ENCODE results near the gene SSU72.
"Not testable (repeated sequence)": the region's sequence is repeated elsewhere in the genome, so short reads cannot be mapped to it uniquely, and the experiment has no call there.

Gene SSU72

DNA sequence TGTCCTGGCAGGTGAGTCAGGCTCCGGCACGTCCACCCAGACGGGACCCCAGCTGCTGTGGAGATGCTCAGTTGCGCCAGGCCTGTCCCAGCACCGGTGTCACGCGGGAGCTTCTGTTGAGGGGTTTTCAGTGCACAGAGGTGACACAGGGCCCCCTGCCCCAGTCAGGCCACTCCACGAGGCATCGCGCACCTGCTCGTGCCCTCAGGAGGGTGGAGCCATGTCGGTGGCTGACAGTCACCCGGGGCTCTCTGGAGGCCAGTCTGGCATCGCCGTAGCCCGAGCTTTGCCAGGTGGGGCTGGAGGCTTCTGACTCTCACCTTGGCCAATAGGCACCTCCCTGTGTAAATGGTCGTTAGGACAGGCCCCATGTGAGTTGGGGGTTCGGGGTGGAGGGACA is 45.3 kb downstream of the SSU72 start:
- Histone ChIP-seq H3K27me3 (no peaks in the 10 kb centered on the region), H3K27ac (no peak overlapping the region), H4K20me1 (peaks cover 0 to 46% (median 13%) of the 10 kb centered on the region in 11 experiments; a peak in 13 of 22 replicates), H3K4me1 (peaks cover 0 to 11% (median 6%) of the 10 kb centered on the region in 10 experiments; a peak in 13 of 20 replicates), H3K9me3 (replicated peaks in 1 of 11) (peaks cover 12 to 26% (median 21%) of the 10 kb centered on the region in 11 experiments; a peak in 20 of 22 replicates), H3K4me2 (no peak overlapping the region), H3K36me3 (peaks cover 54 to 84% (median 65%) of the 10 kb centered on the region in 11 experiments), H3K9ac (no peak overlapping the region), H3K4me3 (no peak overlapping the region)
- TF ChIP-seq Cebpa-rat (IDR thresholded peaks at IDR 0.05) = no peak

DNA sequence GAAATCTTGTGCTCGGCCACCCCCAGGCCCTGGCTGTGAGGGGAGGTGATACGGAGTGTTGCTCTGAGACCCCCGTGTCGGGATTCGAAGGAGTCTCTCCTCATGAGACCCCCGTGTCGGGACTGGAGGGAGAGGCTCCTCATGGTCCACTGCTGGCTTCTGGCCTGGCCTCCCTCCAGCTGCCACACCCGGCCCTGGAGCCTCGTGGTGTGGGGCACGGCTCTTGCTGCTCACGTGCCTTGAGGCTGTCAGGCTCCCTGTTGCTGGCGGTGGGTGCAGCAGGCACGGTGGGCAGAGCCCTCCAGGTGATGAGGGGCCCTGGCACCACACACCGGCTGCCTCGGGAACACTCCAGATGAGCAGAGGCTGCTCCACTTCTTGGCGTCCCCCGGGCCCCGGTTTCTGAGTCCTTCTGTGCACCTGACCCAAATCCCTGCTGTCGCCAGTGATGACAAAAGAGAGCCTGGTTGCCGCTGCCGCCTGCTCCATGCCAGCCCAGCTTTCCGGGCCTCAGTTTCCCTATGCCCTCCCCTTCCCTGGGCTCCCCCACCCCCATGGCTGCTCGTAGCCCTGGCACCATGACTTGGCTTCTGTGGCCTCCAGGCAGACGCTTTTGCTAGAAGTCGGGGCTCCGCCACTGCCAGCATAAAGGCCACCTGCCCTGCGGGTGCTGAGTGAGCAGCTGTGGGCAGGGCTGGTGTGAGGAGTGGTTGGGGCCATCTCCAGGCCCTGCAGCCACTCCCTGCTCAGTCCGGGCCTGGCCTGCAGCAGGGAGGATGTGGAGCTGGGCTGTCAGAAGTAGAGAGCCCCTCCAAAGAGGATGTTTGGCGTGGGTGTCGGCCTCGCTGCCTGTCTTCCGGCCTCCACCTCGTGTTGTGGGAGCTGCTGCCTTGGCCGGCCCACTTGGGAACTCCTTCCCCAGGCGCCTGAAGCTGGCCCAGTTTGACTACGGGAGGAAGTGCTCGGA is 46.1 kb downstream of the SSU72 start:
- no peak overlapping the region for H3K27ac ChIP-seq
- H3K27me3 ChIP-seq = peaks cover 0 to 1% (median 0%) of the 10 kb centered on the region in 11 experiments; a peak in 3 of 22 replicates
- no peak overlapping the region for H3K9ac ChIP-seq
- H3K4me1 ChIP-seq = peaks cover 0 to 7% (median 3%) of the 10 kb centered on the region in 10 experiments; a peak in 16 of 20 replicates
- H4K20me1 ChIP-seq = peaks cover 0 to 43% (median 14%) of the 10 kb centered on the region in 11 experiments; a peak in 20 of 22 replicates
- no peak overlapping the region for H3K4me3 ChIP-seq
- peaks cover 12 to 26% (median 21%) of the 10 kb centered on the region in 11 experiments; a peak in 20 of 22 replicates for H3K9me3 ChIP-seq (replicated peaks in 1 of 11)
- H3K4me2 ChIP-seq = no peak overlapping the region
- H3K36me3 ChIP-seq = peaks cover 54 to 87% (median 67%) of the 10 kb centered on the region in 11 experiments
- no peak for TF ChIP-seq Cebpa-rat (IDR thresholded peaks at IDR 0.05)

DNA sequence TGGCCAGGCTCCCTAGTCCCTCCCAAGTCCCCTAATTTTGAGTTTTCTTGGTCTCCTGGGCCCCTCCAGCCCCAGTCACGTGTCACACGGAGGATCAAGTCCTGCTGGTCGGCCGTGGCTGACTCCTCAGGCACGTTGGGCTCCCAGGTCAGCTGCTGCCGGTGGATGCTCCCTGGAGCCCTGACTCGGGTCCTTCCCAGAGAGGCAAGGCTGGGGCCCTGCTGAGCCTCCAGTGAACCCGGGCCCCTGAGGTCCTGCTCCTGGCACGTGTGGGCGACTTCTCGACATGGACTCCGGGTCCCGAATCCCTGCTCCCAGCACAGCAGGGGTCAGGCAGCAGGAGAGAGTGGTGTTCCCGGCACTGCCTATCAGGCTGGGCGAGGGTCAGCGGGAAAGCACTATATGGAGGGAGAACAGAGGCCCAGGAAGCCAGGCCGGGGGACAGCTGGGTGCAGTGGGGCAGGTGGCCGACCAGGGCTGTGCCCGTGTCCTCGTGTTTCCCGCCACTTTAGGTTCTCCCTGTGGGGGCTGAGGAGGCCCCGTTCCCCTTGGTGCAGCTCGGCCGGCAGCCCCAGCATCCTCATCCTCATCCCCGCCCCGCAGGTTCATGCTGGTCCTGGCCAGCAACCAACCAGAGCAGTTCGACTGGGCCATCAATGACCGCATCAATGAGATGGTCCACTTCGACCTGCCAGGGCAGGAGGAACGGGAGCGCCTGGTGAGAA is 47.4 kb downstream of the SSU72 start:
- Histone ChIP-seq H3K4me2 (no peak overlapping the region), H3K27me3 (peaks cover 0 to 14% (median 0%) of the 10 kb centered on the region in 11 experiments; a peak in 3 of 22 replicates), H3K4me1 (peaks cover 3 to 17% (median 16%) of the 10 kb centered on the region in 10 experiments; a peak in 18 of 20 replicates)

DNA sequence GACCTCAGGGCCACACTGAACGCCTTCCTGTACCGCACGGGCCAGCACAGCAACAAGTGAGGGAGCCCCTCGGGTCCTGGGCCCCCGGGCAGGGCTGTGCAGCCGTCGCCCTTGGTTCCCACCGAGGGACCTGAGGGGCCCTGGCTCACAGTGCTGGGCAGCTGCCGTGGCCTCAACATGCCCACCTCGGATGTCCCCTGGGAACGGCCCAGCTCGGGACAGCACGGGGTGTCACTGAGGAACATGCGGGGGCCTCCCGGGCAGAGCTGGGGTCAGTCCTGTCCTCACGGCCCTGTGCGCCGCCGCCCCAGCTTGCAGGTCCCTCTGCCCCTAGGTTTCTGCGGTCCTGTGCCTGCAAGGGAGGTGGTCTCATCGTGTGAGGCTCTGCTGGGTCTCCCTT is 48.2 kb downstream of the SSU72 start:
- not testable (repeated sequence) for H3K4me2 ChIP-seq, H3K4me3 ChIP-seq, H3K27ac ChIP-seq, H3K9ac ChIP-seq
- H3K27me3 ChIP-seq = peaks cover 0 to 14% (median 0%) of the 10 kb centered on the region in 11 experiments; a peak in 3 of 22 replicates
- H3K4me1 ChIP-seq = peaks cover 6 to 24% (median 23%) of the 10 kb centered on the region in 10 experiments; a peak in 18 of 20 replicates
- H4K20me1 ChIP-seq = peaks cover 0 to 47% (median 31%) of the 10 kb centered on the region in 11 experiments; a peak in 21 of 22 replicates
- peaks cover 54 to 89% (median 75%) of the 10 kb centered on the region in 11 experiments for H3K36me3 ChIP-seq
- H3K9me3 ChIP-seq (replicated peaks in 1 of 11) = peaks cover 8 to 20% (median 15%) of the 10 kb centered on the region in 11 experiments; a peak in 20 of 22 replicates

More for the DNA sequence above, 47.4 kb downstream of the SSU72 start:
- H3K4me3 ChIP-seq = no peak overlapping the region
- no peak overlapping the region for H3K27ac ChIP-seq
- H3K9me3 ChIP-seq (replicated peaks in 1 of 11) = peaks cover 12 to 26% (median 21%) of the 10 kb centered on the region in 11 experiments; a peak in 20 of 22 replicates
- H4K20me1 ChIP-seq = peaks cover 0 to 43% (median 23%) of the 10 kb centered on the region in 11 experiments; a peak in 21 of 22 replicates
- H3K36me3 ChIP-seq = peaks cover 54 to 87% (median 71%) of the 10 kb centered on the region in 11 experiments
- TF ChIP-seq Cebpa-rat (IDR thresholded peaks at IDR 0.05) = no peak
- no peak overlapping the region for H3K9ac ChIP-seq

DNA sequence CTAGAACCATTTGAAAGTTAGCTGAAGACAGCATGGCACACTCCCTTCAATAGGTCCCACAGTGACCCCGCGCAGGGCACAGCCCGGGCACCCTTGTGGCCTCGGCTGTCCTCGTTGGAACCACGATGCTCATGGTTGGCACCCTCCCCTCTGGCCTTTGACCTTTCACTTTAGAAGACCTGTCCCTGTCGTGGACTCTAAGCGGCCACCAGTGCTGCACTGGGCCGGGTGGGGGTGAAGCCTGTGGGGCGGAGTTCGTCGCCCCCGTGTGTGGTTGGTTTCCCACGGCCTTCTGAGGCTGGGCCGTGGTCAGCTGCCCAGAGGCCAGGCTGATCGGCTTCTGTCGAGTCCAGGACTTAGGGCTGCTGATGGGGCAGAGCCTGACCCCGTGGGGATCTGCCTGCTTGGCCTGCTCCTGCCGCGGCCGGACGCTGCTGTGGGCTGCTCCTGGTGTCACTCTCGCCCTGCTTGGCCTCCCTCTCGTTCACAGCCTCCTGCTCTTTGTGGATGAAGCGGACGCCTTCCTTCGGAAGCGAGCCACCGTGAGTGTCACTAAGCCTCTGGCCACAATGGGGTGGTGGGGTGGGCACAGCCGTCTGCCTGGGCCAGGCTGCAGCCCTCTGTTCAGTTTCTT is 49.8 kb downstream of the SSU72 start:
- peaks cover 0 to 14% (median 0%) of the 10 kb centered on the region in 11 experiments; a peak in 3 of 22 replicates for H3K27me3 ChIP-seq
- peaks cover 6 to 24% (median 23%) of the 10 kb centered on the region in 10 experiments; a peak in 18 of 20 replicates for H3K4me1 ChIP-seq
- peaks cover 53 to 89% (median 77%) of the 10 kb centered on the region in 11 experiments for H3K36me3 ChIP-seq

DNA sequence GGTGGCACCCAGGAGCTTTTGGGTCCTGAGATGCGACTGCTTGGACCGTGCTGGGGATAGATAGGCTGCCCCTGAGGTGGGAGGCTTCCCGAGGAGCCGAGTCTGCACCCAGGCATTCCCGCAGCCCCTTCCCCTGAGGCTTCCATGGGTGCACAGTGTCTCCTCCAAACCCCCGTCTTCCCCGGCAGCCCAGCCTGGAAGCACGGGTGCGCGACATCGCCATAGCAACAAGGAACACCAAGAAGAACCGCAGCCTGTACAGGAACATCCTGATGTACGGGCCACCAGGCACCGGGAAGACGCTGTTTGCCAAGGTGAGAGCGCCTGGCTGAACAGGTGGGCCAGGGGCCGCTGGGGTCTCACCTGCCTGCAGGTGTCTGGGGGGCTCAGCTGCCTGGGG is 51.0 kb downstream of the SSU72 start:
- Histone ChIP-seq H3K4me2 (peak overlapping the region in 9 of 11 experiments; percentile 47 to 77 (median 64); a peak in 17 of 22 replicates), H3K36me3 (peaks cover 43 to 83% (median 67%) of the 10 kb centered on the region in 11 experiments)

More for the DNA sequence above, 49.8 kb downstream of the SSU72 start:
- H3K9me3 ChIP-seq (replicated peaks in 1 of 11); H3K4me2 ChIP-seq; H3K4me3 ChIP-seq; H3K27ac ChIP-seq; H3K9ac ChIP-seq: not testable (repeated sequence)
- peaks cover 0 to 60% (median 42%) of the 10 kb centered on the region in 11 experiments; a peak in 21 of 22 replicates for H4K20me1 ChIP-seq

DNA sequence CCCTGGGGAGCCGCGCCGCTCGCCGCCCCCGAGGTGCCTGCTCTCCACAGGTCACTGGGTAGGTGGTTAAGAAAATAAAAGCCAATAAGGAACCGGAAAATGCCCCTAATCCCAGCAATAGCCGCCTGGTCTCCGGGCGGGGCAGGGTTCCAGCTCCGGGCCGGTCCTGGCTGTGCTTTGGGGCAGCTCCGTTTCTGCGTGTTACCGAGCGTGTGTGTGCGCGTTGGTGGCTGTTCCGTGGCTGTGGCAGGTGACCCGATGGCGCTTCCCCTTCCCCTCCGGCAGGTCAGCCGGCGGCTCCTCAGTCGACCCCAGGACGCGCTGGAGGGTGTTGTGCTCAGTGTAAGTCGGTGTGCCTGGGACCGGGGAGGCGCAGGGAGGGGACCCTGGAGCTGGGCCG is 51.4 kb downstream of the SSU72 start:
- peaks cover 39 to 82% (median 64%) of the 10 kb centered on the region in 11 experiments for H3K36me3 ChIP-seq
- H3K9ac ChIP-seq = 0 out of 22 replicates have a peak overlapping the region, but pooled peaks of 1 of the 11 experiments have one; percentile 33
- peak overlapping the region in 9 of 11 experiments; percentile 47 to 77 (median 64); a peak in 17 of 22 replicates for H3K4me2 ChIP-seq

More for the DNA sequence above, 51.0 kb downstream of the SSU72 start:
- Histone ChIP-seq H3K4me1 (peaks cover 6 to 24% (median 23%) of the 10 kb centered on the region in 10 experiments; a peak in 18 of 20 replicates), H4K20me1 (peaks cover 0 to 61% (median 42%) of the 10 kb centered on the region in 11 experiments; a peak in 21 of 22 replicates), H3K9ac (0 out of 22 replicates have a peak overlapping the region, but pooled peaks of 1 of the 11 experiments have one; percentile 33), H3K27me3 (peaks cover 0 to 14% (median 0%) of the 10 kb centered on the region in 11 experiments; a peak in 3 of 22 replicates)
- H3K9me3 ChIP-seq (replicated peaks in 1 of 11); H3K4me3 ChIP-seq; H3K27ac ChIP-seq: not testable (repeated sequence)

DNA sequence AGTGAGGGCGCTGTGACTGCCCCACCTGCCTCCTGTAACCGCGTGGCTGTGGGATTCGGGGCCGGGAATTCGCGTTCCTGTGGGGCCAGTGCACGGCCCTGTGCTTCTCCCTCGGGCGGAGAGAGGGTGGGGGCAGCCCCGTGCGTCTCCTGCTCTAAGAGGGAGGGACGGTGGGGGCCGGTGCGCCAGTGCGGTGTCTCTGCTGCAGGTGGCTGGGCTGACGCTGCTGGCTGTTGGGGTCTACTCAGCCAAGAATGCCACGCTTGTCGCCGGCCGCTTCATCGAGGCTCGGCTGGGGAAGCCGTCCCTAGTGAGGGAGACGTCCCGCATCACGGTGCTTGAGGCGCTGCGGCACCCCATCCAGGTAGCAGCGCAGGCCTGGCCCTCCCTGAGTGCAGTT is 52.1 kb downstream of the SSU72 start:
- not testable (repeated sequence) for H3K9me3 ChIP-seq (replicated peaks in 1 of 11); H3K27ac ChIP-seq; H3K4me3 ChIP-seq
- Histone ChIP-seq H3K36me3 (peaks cover 39 to 82% (median 64%) of the 10 kb centered on the region in 11 experiments), H3K4me2 (peak overlapping the region; percentile 27 to 77 (median 62); a peak in 19 of 22 replicates), H3K27me3 (peaks cover 0 to 14% (median 0%) of the 10 kb centered on the region in 11 experiments; a peak in 3 of 22 replicates), H3K9ac (0 out of 22 replicates have a peak overlapping the region, but pooled peaks of 2 of the 11 experiments have one; percentile 22 to 35), H3K4me1 (peaks cover 6 to 24% (median 23%) of the 10 kb centered on the region in 10 experiments; a peak in 18 of 20 replicates), H4K20me1 (peaks cover 0 to 61% (median 42%) of the 10 kb centered on the region in 11 experiments; a peak in 21 of 22 replicates)

More for the DNA sequence above, 51.4 kb downstream of the SSU72 start:
- not testable (repeated sequence) for H3K9me3 ChIP-seq (replicated peaks in 1 of 11); H3K27ac ChIP-seq; H3K4me3 ChIP-seq
- Histone ChIP-seq H3K27me3 (peaks cover 0 to 14% (median 0%) of the 10 kb centered on the region in 11 experiments; a peak in 3 of 22 replicates), H4K20me1 (peaks cover 0 to 61% (median 42%) of the 10 kb centered on the region in 11 experiments; a peak in 21 of 22 replicates), H3K4me1 (peaks cover 6 to 24% (median 23%) of the 10 kb centered on the region in 10 experiments; a peak in 18 of 20 replicates)
